Fibroblast of pulmonary artery (primary cell): Measurements from ENCODE around the gene SLC6A11.

Source experiments
- DNase-seq: peaks from one replicate; pipeline ENCODE4 v3.0.0-alpha.2; 2010; ENCODE audit warnings: low read depth
- H3K4me3 ChIP-seq: replicated peaks from 2 replicates; pipeline ENCODE4 v1.5.1; 2011; ENCODE audit warnings: low read depth, mild to moderate bottlenecking, control low read depth, low read length, moderate library complexity
- TF ChIP-seq, protein P1 (sequence below): IDR thresholded peaks from 2 replicates; pipeline ENCODE4 v1.5.1; 2011; ENCODE audit warnings: mild to moderate bottlenecking, control low read depth, low read length, inconsistent platforms; ENCODE audit errors: missing control alignments

SLC6A11 gene

DNA sequence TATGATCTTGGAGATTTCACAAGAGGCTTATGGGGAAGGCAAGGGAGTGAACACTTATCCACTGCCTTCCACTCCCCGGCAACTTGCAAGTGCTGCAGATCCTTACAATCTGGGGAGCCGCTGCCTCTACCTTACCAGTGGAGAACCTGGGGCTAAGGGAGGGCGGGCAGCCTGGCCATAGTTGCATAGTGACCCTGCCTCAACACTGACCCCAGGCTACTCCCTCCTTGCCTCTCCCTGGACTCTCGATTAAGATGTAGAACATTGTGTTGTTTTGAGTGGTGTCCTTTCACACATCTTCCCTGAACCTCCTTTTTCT, 30.6 kb downstream of the SLC6A11 start:
- TF ChIP-seq, protein P1, sequence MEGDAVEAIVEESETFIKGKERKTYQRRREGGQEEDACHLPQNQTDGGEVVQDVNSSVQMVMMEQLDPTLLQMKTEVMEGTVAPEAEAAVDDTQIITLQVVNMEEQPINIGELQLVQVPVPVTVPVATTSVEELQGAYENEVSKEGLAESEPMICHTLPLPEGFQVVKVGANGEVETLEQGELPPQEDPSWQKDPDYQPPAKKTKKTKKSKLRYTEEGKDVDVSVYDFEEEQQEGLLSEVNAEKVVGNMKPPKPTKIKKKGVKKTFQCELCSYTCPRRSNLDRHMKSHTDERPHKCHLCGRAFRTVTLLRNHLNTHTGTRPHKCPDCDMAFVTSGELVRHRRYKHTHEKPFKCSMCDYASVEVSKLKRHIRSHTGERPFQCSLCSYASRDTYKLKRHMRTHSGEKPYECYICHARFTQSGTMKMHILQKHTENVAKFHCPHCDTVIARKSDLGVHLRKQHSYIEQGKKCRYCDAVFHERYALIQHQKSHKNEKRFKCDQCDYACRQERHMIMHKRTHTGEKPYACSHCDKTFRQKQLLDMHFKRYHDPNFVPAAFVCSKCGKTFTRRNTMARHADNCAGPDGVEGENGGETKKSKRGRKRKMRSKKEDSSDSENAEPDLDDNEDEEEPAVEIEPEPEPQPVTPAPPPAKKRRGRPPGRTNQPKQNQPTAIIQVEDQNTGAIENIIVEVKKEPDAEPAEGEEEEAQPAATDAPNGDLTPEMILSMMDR, result no peak
- no peak for DNase-seq
- H3K4me3 ChIP-seq, result no peak overlapping the region

DNA sequence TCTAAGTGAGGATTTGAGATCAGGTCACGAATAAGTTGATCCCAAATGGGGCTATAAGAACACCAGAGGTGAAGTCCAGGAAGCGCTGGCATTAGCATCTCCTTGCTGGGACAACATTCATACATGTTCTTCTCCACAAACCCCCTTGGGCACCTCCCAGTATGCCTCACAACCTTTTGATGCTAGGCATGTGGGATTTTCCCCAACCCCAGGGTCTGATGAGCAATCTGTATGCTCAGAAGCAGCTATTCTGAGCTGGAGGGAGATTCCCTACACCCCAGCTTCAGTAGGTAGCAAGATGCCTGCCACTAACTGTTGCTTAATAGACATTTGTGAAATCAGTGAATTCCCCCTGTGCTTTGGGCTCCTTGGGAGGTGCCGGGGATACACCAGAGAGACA, 32.2 kb downstream of the SLC6A11 start:
- no peak overlapping the region for H3K4me3 ChIP-seq
- TF ChIP-seq, protein P1, result no peak
- no peak for DNase-seq

DNA sequence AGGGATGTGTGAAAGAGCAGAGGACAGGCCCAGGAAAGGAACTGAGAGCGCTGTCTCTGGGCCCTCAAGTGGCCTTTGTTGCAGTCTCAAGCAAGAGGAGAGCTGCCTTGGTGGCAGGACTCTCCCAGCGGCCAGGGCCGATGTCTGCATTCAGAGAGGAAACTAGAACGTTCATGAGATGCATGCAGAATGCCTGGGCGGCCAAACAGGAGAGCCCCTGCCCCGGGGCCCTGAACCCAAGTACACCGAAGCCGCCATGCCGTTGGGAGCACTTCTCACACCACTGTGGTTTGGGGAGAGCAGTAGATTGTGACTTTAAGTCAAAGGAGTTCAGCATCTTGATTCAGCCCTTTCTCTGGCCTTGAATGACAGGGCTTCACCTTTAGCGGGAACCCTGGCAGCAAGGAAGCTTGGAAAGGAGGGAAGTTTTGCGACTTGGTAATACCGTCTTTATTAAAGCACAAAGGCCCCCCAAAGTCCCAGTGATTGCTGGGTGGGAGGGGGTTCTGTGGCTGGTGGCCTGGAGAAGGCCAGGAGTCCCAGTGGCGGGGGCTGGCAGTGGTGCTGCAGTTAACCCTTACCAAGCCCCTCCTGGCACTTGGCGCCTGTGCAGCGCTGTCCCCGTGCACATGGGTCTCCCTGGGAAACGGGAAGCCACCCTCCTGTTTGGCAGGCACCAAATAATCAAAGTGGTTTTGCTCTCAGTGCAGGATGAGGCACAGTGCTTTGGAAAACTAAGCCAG, 36.2 kb downstream of the SLC6A11 start:
- TF ChIP-seq, protein P1, result no peak
- no peak overlapping the region for H3K4me3 ChIP-seq
- no peak for DNase-seq

DNA sequence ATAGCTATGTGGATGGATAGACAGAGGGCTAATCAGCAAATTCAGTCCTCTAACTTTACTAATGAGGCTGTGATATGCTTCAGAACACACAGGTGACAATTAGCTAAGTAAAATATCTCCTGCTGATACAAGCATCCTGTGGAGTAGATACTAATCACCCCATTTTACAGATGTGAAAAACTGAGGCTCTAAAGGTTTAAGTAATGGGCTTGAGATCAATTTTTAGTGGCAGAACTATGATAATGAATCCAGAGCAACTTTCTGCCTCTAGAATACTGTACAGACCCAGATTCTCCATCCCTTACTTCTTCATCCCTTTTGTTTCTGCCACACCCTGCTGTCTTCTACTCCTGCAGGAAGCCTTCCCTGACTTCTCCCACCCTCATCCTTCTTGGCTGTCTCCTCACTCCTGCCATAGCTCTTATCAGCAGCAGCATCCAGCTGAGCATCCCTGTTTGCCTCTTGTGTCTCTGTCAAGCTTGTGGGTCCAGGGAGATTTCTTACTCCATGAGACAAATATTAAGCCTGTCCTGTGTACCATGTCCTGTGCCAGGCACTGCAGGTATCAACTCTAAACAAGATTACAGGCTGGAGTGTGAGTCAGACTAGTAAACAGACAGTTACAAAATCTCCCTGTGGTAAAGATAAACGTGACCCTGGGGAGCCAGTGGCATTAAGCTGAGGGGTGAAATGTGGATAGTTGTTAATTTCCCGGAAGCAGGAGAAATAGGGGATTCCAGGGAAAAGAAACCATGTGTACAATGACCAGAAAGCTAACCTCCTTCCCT, 39.2 kb downstream of the SLC6A11 start:
- TF ChIP-seq, protein P1, result no peak
- no peak for DNase-seq
- H3K4me3 ChIP-seq, result no peak overlapping the region

DNA sequence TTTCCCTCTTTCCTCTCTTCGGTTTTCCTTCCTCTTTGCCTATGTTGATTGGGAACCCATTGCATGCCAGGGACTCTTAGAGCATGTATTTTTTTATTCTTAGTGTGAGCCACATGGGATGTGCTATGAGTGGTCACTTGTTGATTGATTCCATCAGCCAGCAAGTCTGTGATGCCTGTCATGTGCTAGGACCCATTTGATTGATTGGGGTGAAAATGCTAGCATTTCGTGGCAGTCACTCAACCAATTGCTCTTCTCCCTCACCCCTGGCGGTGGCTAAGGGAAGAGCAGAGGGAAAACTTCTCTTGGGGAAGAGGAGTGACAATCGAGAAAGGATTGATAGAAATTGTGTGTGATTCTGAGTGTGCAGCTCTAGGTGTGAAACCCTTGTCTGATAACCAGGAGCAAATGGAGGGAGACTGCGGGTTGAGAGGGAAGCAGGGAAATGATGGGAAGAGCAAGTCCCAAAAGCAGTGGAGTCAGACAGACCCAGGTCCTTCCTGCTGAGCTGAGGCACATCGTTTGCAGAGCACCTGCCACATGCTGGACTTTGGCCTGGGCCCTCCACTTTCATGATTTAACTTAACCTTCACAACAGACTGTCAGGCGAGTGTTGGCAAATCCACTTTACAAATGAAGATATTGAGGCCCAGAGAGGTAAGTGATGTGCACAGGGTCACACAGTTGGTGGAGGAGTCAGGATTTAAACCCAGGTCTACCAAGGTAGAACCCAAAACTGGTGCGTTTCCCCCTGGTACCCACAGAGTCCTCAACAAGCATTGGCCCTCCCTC, 40.0 kb downstream of the SLC6A11 start:
- no peak overlapping the region for H3K4me3 ChIP-seq
- DNase-seq, result no peak
- TF ChIP-seq, protein P1, result peak; percentile 37

DNA sequence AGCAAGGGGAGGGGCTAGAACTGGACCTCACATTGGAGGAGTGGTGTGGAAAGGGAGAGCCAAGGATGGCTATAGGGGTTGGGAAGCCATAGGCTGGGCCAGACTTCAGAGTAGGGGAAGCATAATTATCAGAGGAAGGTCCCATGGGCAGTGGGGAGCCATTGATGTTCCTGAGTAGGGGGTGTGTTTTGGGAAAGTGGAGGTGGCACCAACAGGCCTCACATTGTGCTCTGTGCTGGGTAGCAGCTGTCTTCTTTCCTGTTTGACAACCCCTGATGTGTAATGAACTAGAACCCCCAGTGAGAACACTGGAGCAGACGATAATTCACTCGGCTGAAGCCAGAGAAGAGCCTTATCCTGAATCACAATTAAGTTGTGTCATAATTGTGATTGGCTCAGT, 41.2 kb downstream of the SLC6A11 start:
- no peak overlapping the region for H3K4me3 ChIP-seq
- TF ChIP-seq, protein P1, result no peak
- DNase-seq, result no peak
